ENCODE measurements around the gene SPTBN4. TPM values are rescaled to one million over a fixed set of nuclear protein-coding genes. Genes with fewer than 3 reads are reported as not detected.
"Not testable (repeated sequence)": the region's sequence is repeated elsewhere in the genome, so short reads cannot be mapped to it uniquely, and the experiment has no call there.

Gene SPTBN4
- polyA plus RNA-seq, 1 donor from 2014 or later: not detected

DNA sequence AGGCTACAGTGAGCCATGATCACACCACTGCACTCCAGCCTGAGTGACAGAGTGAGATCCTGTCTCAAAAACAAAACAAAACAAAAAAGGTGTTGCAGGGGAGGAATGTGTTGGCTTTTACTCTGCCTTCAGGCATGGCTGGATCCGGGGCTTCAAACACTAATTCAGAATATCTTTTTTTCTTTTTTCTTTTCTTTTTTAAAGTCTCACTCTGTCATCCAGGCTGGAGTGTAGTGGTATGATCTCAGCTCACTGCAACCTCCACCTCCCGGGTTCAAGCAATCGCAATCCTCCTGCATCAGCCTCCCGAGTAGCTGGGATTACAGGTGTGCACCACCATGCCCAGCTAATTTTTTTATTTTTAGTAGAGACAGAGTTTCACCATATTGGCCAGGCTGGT lies 124.9 kb downstream of the SPTBN4 start:
- H3K27ac Mint-ChIP-seq, H3K36me3 Mint-ChIP-seq, H3K4me3 Mint-ChIP-seq, H3K27me3 Mint-ChIP-seq, H3K4me1 Mint-ChIP-seq, H3K9me3 Mint-ChIP-seq: not testable (repeated sequence)

DNA sequence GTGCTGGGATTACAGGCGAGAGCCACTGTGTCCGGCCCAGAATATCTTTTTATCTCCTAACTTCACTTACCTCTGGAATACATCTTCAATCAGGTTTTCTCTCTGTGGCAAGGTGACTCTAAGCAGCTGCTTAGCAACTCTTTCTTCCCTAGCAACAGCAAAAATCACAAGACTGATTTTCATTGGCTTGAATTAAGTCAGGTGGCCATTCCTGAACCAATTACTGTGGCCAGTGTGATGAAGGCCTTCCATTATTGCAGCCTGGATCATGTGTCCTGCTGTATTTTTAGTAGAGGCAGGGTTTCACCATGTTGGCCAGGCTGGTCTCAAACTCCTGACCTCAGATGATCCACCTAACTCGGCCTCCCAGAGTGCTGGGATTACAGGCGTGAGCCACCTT lies 125.4 kb downstream of the SPTBN4 start:
- H3K9me3 Mint-ChIP-seq: peaks cover 0 to 1% (median 0%) of the 10 kb centered on the region in 3 donors
- peaks cover 7% of the 10 kb centered on the region for H3K27me3 Mint-ChIP-seq
- no peak overlapping the region for H3K4me3 Mint-ChIP-seq
- H3K4me1 Mint-ChIP-seq: peaks cover 0 to 1% (median 1%) of the 10 kb centered on the region in 3 donors
- H3K36me3 Mint-ChIP-seq: peaks cover 6% of the 10 kb centered on the region
- peak overlapping the region in 1 of 3 donors; percentile 61 for H3K27ac Mint-ChIP-seq

DNA sequence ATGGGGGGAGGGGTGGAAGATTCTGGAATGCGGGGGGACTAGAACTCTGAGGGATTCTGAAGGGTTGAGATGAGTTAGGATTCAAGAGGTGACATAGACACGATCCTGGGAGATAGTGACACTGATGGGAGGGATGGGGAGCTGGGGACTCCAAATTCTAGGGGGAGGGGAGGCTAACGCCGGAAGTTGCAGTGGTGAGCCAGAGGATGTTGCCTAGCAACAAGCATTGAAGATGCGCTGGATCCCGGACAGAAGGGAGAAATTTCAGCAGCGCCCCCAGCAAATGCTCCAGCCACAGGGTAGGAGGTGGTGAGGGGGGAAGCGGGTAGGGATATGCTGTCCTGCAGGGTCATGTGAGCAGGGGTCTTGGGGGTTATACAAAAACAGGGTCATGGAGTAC lies 127.5 kb downstream of the SPTBN4 start:
- H3K9me3 Mint-ChIP-seq: peaks cover 0 to 1% (median 0%) of the 10 kb centered on the region in 3 donors
- peaks cover 5 to 10% (median 7%) of the 10 kb centered on the region in 3 donors for H3K4me1 Mint-ChIP-seq
- H3K4me3 Mint-ChIP-seq: peak overlapping the region in 2 of 4 donors; percentile 48 to 76
- peaks cover 1% of the 10 kb centered on the region for H3K36me3 Mint-ChIP-seq
- H3K27ac Mint-ChIP-seq: peak overlapping the region; percentile 16 to 67 (median 35)
- peaks cover 23% of the 10 kb centered on the region for H3K27me3 Mint-ChIP-seq

DNA sequence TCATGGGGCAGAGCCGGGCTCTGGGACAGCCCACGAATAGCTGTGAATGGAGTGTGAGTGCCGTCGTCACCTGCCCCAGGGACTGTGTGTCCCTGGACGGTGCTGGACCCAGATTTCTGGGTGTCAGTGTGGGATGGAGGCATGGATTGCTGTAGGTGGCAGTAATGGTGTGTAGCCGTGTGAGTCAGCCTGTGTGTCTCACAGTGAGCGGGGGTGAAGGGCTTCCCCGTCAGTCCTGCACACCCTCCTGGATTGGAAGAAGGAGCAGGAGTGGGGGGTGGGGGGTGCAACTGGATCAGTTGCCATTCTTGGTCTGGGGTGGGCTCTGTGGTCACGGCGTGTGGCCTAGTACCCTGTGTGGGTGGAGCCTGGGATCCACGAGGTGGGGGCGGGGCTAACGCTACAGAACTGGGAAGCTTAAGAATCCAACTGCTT lies 127.9 kb downstream of the SPTBN4 start:
- Mint-ChIP-seq H3K9me3 (peaks cover 0 to 1% (median 0%) of the 10 kb centered on the region in 3 donors), H3K4me3 (peak overlapping the region in 2 of 4 donors; percentile 48 to 76), H3K36me3 (peaks cover 1% of the 10 kb centered on the region), H3K4me1 (peaks cover 8 to 10% (median 9%) of the 10 kb centered on the region in 3 donors), H3K27ac (peak overlapping the region in 2 of 3 donors; percentile 59 to 67), H3K27me3 (peaks cover 27% of the 10 kb centered on the region)

DNA sequence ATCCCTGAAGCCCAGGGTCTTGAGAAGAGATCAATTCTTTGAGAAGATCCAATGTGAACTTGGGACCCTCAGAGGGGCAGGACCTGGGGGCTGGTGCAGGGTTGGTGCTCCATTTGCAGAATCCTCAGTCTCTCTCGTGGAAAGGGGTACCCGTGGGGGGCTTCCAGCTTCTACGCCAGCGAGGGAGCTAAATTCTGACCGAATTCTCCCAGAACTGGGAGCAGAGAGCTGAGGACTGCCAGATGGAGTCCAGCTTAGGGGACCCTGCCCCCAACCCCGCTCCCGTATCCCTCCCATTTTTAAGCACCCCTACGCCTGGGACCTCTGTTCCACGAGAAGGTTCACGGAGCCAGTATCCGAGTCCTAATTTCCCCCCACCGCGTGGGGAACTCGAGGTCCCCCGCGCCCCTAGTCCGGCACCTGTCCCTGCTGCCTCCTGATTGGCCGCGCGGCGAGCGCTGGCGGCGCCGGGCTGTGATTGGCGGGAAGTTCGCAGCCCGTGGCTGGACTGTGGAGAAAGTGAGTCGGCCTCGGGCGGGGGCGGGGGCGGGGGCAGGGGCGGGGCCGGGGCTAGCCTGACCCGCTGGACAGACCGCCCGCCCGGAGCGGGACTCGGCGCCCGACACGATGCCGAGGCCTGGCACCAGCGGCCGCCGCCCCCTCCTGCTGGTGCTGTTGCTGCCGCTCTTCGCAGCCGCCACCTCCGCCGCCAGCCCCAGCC lies 130.0 kb downstream of the SPTBN4 start:
- Mint-ChIP-seq H3K4me1 (peaks cover 10 to 19% (median 13%) of the 10 kb centered on the region in 3 donors), H3K9me3 (peaks cover 0 to 1% (median 0%) of the 10 kb centered on the region in 3 donors), H3K27me3 (peaks cover 38% of the 10 kb centered on the region), H3K4me3 (peak overlapping the region in 1 of 4 donors; percentile 65), H3K36me3 (peaks cover 1% of the 10 kb centered on the region), H3K27ac (no peak overlapping the region)

DNA sequence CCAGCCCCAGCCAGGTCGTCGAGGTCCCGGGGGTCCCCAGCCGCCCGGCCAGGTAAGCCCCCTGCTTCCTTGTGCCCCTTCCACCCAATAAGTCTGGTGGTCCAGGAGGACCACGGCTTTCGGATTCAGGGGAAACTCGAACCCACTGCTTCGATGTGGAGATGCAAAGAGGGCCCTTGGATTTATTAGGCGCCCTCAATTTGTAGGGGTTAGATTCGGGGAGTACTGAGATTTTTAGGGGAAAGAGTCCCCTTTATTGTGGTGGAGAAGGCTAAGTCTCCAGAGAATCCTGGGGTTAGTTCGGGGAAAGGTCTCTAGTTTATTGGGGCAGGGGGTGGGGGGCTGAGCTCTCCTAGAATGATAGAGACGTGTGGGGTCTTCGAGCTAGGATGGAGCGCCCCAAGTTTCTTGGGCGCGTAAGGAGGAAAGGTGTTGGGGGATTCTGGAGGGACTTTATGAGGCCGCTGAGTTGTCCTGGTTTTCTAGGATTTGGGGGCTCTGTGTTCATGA lies 130.6 kb downstream of the SPTBN4 start:
- Mint-ChIP-seq H3K4me3 (peak overlapping the region; percentile 38 to 87 (median 48)), H3K27me3 (peaks cover 40% of the 10 kb centered on the region), H3K27ac (peak overlapping the region; percentile 39 to 72 (median 52)), H3K4me1 (peaks cover 10 to 20% (median 13%) of the 10 kb centered on the region in 3 donors), H3K9me3 (peaks cover 0 to 1% (median 0%) of the 10 kb centered on the region in 3 donors), H3K36me3 (peaks cover 1% of the 10 kb centered on the region)

DNA sequence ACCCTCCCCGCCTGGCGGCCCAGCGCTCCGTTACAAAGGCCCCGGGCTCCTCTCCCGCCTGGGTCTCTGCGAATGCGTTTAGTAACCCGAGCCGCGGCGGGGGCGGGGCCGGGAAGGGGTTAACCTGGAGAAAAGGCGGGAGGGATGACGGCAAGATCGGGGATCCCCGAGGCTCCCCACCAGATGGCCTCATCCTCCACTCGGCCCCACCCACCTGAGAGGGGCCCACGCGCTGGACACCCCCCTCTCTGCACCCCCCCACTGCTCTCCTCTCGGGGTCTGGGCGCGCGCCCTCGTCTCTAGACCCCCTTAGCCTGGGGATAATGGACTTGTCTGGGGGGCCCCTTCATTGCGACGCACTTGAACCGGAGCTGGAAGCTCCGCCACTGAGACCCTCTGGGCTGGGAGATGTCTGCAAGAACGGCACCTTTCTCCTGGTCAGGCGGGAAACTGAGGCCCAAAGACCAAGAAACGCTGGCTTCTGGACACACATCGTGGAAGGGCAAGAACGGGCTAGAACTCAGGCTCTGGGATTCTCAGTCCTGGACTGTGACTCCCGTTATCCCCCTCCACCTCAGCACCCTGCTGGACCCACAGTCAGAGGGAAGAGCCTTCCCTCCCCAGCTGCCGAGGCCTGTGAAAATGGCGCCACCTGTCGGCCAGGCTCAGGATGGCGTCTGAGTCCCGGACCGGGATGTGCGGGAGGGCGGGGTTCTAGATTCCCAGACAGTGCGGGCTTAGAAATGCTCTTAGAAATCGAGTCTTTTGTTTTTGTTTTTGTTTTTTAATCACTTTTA lies 131.5 kb downstream of the SPTBN4 start:
- H3K4me1 Mint-ChIP-seq: peaks cover 10 to 23% (median 16%) of the 10 kb centered on the region in 3 donors
- H3K36me3 Mint-ChIP-seq: no peaks in the 10 kb centered on the region
- H3K9me3 Mint-ChIP-seq: peaks cover 0 to 1% (median 0%) of the 10 kb centered on the region in 3 donors
- peak overlapping the region in 2 of 3 donors; percentile 23 to 67 for H3K27ac Mint-ChIP-seq
- peaks cover 42% of the 10 kb centered on the region for H3K27me3 Mint-ChIP-seq
- H3K4me3 Mint-ChIP-seq: peak overlapping the region in 3 of 4 donors; percentile 28 to 57 (median 45)

DNA sequence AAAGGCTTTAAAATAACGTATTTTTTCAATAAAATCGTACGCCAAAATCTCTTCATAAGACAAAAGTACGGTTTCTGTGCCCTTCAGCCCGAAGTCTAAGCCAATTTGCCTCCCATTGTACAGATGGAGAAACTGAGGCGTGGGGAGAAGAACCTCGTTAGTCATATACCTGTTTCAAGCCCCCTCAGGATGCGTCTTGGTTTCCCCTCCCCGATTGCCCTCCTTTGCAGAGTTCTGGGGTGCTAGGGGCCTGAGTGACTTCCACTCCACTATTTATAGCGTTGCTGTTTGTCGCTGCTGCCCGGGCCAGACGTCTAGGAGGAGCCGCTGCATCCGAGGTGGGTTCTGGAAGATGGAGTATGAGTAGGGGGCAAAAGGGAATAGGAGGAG lies 132.1 kb downstream of the SPTBN4 start:
- H3K36me3 Mint-ChIP-seq: no peaks in the 10 kb centered on the region
- peaks cover 0 to 1% (median 0%) of the 10 kb centered on the region in 3 donors for H3K9me3 Mint-ChIP-seq
- H3K4me3 Mint-ChIP-seq: peak overlapping the region in 2 of 4 donors; percentile 28 to 49
- peaks cover 12 to 27% (median 19%) of the 10 kb centered on the region in 3 donors for H3K4me1 Mint-ChIP-seq
- H3K27me3 Mint-ChIP-seq: peaks cover 42% of the 10 kb centered on the region
- peak overlapping the region in 1 of 3 donors; percentile 67 for H3K27ac Mint-ChIP-seq

DNA sequence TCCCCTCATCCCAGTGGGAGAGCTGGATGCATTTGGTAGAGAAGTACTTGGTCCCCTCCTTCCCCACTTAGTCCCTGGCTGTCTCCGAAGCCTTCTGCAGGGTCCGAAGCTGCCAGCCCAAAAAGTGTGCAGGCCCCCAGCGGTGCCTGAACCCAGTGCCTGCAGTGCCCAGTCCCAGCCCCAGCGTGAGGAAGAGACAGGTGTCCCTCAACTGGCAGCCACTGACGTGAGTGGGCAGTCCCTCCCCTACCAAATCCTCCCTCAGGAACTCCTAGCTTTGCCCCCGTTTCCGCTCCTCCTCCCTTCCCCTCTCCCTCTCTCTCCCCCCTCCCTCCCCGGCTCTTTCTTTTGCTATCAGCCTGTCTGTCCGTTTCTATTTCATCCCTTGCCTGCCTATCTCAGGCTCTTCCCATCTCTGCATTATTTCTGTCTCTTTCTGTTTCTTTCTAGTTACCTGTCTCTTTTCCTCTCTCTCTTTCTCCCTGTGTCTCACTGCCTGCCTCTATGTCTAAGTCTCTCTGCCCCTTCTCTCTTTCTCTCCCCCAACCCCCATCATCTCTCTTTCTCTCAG lies 132.6 kb downstream of the SPTBN4 start:
- peaks cover 16 to 31% (median 23%) of the 10 kb centered on the region in 3 donors for H3K4me1 Mint-ChIP-seq
- peaks cover 0 to 3% (median 0%) of the 10 kb centered on the region in 3 donors for H3K9me3 Mint-ChIP-seq
- peak overlapping the region in 2 of 3 donors; percentile 7 to 78 for H3K27ac Mint-ChIP-seq
- no peaks in the 10 kb centered on the region for H3K36me3 Mint-ChIP-seq
- peak overlapping the region in 3 of 4 donors; percentile 28 to 84 (median 68) for H3K4me3 Mint-ChIP-seq
- peaks cover 42% of the 10 kb centered on the region for H3K27me3 Mint-ChIP-seq

DNA sequence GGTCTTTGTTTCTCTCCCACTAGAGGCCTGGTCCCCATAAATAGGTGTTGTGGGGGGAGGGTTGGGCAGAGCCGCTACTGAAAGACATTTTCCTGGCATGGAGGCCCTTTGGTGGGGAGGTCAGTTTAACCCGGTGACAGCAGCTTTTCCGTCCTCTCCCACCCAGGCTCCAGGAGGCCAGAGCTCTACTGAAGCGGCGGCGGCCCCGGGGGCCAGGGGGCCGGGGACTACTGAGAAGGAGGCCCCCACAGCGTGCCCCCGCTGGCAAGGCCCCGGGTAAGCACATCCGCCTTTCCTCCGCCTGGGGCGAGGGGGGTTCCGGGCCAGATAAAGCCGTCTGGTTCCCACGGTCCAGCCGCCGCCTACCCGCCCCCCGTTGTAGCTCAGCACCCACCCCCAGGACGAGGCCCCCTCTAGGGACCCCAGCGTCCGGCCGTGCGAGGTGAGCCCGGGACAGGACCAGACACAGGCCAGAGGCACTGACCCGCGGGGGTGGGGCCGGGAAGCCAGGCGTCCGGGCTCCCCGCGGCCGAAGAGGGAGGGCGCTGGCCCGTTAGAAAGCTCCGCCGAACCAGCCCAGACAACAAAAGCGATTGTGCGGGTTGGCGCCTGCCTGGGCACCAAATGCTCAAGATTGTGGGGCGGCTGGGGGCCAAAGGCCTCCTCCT lies 133.2 kb downstream of the SPTBN4 start:
- peaks cover 40% of the 10 kb centered on the region for H3K27me3 Mint-ChIP-seq
- H3K4me1 Mint-ChIP-seq: peaks cover 16 to 32% (median 26%) of the 10 kb centered on the region in 3 donors

DNA sequence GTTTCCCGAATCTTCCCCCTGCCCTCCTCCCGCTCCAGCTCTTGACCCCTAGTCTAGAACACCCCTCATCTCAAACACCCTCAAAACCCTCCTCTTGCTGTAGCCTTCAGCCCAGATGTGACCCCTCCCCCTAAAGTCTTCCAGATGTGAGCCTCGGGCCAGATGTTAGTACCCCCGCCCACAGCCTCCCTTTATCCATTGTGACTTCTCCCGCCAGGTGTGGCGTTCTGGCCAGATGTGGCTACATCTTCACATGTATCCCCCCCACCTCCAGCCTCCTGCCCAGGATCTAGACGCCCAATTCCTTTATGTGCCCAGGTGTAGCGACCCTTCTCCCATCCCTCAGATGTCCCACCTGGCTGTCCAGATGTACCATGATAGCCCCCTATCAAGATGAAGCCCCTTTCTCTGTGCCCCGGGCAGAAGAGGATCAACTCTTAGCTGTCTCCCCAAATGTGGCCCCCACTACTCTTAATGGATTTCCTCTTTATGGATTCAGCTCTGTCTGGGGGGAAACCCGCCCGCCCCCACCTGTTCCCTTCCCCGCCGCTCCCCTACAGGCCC lies 133.9 kb downstream of the SPTBN4 start:
- peak overlapping the region; percentile 47 to 86 (median 67) for H3K4me3 Mint-ChIP-seq
- H3K9me3 Mint-ChIP-seq: peaks cover 0 to 2% (median 0%) of the 10 kb centered on the region in 3 donors
- peaks cover 16 to 35% (median 28%) of the 10 kb centered on the region in 3 donors for H3K4me1 Mint-ChIP-seq
- peaks cover 40% of the 10 kb centered on the region for H3K27me3 Mint-ChIP-seq
- peak overlapping the region in 1 of 3 donors; percentile 26 for H3K27ac Mint-ChIP-seq
- H3K36me3 Mint-ChIP-seq: no peaks in the 10 kb centered on the region

More for the DNA sequence above, 133.2 kb downstream of the SPTBN4 start:
- H3K9me3 Mint-ChIP-seq: peaks cover 0 to 2% (median 0%) of the 10 kb centered on the region in 3 donors
- H3K4me3 Mint-ChIP-seq: peak overlapping the region; percentile 55 to 86 (median 76)
- peak overlapping the region in 2 of 3 donors; percentile 7 to 78 for H3K27ac Mint-ChIP-seq
- no peaks in the 10 kb centered on the region for H3K36me3 Mint-ChIP-seq

DNA sequence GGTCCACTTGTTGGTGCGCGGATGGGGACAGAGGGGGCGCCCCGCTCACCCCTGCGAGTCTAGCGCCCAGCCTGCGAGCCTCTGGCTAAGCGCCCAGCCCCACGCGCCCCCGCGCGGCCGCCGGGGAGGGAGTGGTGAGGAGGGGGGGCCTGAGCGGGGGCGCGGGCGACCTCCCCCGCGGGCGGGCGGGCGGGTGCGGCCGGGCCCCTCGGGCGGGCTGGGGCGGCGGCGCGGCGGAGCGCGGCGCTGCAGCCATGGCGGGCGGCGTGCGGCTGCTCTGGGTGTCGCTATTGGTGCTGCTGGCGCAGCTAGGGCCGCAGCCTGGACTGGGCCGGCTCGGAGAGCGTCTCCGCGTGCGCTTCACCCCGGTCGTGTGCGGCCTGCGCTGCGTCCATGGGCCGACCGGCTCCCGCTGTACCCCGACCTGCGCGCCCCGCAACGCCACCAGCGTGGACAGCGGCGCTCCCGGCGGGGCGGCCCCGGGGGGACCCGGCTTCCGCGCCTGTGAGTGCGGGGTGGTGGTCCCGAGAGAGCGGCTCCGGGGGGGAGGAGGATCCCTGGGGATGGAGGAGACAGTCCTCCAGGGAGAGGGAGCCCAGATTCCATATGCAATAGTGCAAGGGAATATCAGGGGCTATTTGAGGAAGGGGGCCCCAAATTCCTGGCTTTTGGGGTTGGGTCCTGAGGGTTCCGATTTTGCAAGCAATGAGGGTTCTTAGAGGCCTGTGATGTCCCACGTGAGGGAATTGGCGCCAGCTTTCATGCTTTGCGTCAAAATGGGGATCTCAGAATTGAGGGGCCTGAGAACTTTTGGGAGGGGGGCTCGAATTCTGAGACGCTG lies 134.6 kb downstream of the SPTBN4 start, which contains the start of gene LTBP4:
LTBP4 (plus strand) TSS at position 236 of the 841 bp plus-strand sequence; CDS start at position 255, 19 bp downstream.
- H3K4me3 Mint-ChIP-seq: peak within 1 kb of the TSS; percentile 47 to 86 (median 67)
- peak within 1 kb of the TSS in 1 of 3 donors; percentile 26 for H3K27ac Mint-ChIP-seq
- H3K27me3 Mint-ChIP-seq: peaks cover 36% of the 10 kb centered on the region
- H3K9me3 Mint-ChIP-seq: peaks cover 0 to 2% (median 0%) of the 10 kb centered on the region in 3 donors
- H3K36me3 Mint-ChIP-seq: no peaks in the 10 kb centered on the region
- H3K4me1 Mint-ChIP-seq: peaks cover 16 to 37% (median 31%) of the 10 kb centered on the region in 3 donors

DNA sequence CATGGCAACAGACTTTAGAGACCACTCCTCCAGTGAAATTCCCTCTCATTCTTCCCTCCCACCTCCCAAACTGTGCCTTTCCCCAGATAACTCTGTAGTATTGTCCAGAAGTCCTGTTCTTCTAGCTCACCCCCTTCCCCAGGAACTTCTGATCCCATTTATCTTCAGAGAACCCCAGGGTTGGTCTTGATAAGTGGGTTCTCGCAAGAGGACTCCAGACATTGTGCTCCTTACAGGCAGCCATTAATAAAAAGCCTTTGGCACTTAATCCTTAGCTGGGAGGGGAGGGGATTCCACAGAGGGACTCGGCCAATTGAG lies 136.2 kb downstream of the SPTBN4 start:
- H3K27me3 Mint-ChIP-seq: peaks cover 28% of the 10 kb centered on the region
- peak overlapping the region in 3 of 4 donors; percentile 49 to 65 (median 64) for H3K4me3 Mint-ChIP-seq
- H3K4me1 Mint-ChIP-seq: peaks cover 10 to 45% (median 32%) of the 10 kb centered on the region in 3 donors
- peaks cover 0 to 2% (median 0%) of the 10 kb centered on the region in 3 donors for H3K9me3 Mint-ChIP-seq
- no peaks in the 10 kb centered on the region for H3K36me3 Mint-ChIP-seq
- peak overlapping the region in 1 of 3 donors; percentile 64 for H3K27ac Mint-ChIP-seq

Data from IgD-negative memory B cell (primary cell).